Neural cell (in vitro differentiated cells): ENCODE results near the gene ABHD2. TPM values are rescaled to one million over a fixed set of nuclear protein-coding genes. Genes with fewer than 3 reads are reported as not detected.

Experiments
- H2AFZ ChIP-seq: fragments of 200-600, 300-800 bp; sonication (generic), shearing (Covaris generic); 2 replicates; pipeline ENCODE4 v1.6.0; 2014; ENCODE audit warnings: low read depth, mild to moderate bottlenecking, antibody characterized with exemption, low read length, moderate library complexity
- H3F3A ChIP-seq: fragments of 200-600 bp; shearing (Covaris generic); 2 replicates; pipeline ENCODE4 v1.6.1; 2016; ENCODE audit warnings: mild to moderate bottlenecking, moderate library complexity, mixed read lengths, antibody characterized with exemption, low read length; ENCODE audit not compliant: insufficient read depth, poor library complexity, severe bottlenecking
- H3K27ac ChIP-seq: fragments of 200-600, 300-800 bp; sonication (generic), shearing (Covaris generic); 2 replicates; pipeline ENCODE4 v1.5.1; 2014; ENCODE audit warnings: mild to moderate bottlenecking, low read length, moderate library complexity
- H3K27me3 ChIP-seq: fragments of 300-800, 200-600 bp; sonication (generic), shearing (Covaris generic); 2 replicates; pipeline ENCODE4 v1.6.0; 2014; ENCODE audit warnings: mild to moderate bottlenecking, low read depth, low read length, moderate library complexity; ENCODE audit not compliant: insufficient read depth
- H3K36me3 ChIP-seq: fragments of 300-800, 200-600 bp; sonication (generic), shearing (Covaris generic); 2 replicates; pipeline ENCODE4 v1.5.1; 2014; ENCODE audit warnings: mild to moderate bottlenecking, antibody characterized with exemption, low read length, moderate library complexity; ENCODE audit not compliant: insufficient read depth
- H3K4me2 ChIP-seq: fragments of 300-800, 200-600 bp; sonication (generic), shearing (Covaris generic); 2 replicates; pipeline ENCODE4 v1.6.0; 2014; ENCODE audit warnings: mild to moderate bottlenecking, low read length
- H3K4me3 ChIP-seq: fragments of 300-800, 200-600 bp; sonication (generic), shearing (Covaris generic); 2 replicates; pipeline ENCODE4 v1.5.1; 2014; ENCODE audit warnings: mild to moderate bottlenecking, low read length, moderate library complexity
- H3K79me2 ChIP-seq: fragments of 200-600 bp; shearing (Covaris generic); replicated peaks from 2 replicates; pipeline ENCODE4 v1.6.0; 2014; ENCODE audit warnings: mild to moderate bottlenecking, low read length, moderate library complexity; ENCODE audit not compliant: insufficient read depth
- H3K9ac ChIP-seq: fragments of 300-800, 200-600 bp; sonication (generic), shearing (Covaris generic); 2 replicates; pipeline ENCODE4 v1.6.1; 2016; ENCODE audit warnings: mild to moderate bottlenecking, low read length, mixed read lengths
- H3K9me2 ChIP-seq: fragments of 200-600 bp; shearing (Covaris generic); 2 replicates; pipeline ENCODE4 v1.6.1; 2016; ENCODE audit warnings: mild to moderate bottlenecking, low read length, mixed read lengths; ENCODE audit not compliant: insufficient read depth
- H3K9me3 ChIP-seq: fragments of 200-600, 300-800 bp; sonication (generic), shearing (Covaris generic); 2 replicates; pipeline ENCODE4 v1.6.1; 2016; ENCODE audit warnings: mild to moderate bottlenecking, mixed run types, low read length, moderate library complexity, mixed read lengths
- H4K20me1 ChIP-seq: fragments of 200-600 bp; shearing (Covaris generic); 2 replicates; pipeline ENCODE4 v1.6.1; 2016; ENCODE audit warnings: mild to moderate bottlenecking, mixed run types; ENCODE audit not compliant: insufficient read depth
- CTCF ChIP-seq: fragments of 450-650 bp; IDR thresholded peaks from 2 replicates; pipeline ENCODE4 v1.5.1; 2014; ENCODE audit warnings: antibody characterized with exemption, mild to moderate bottlenecking, moderate library complexity; ENCODE audit not compliant: poor library complexity, severe bottlenecking
- EP300 ChIP-seq: fragments of 450-650 bp; conservative IDR thresholded peaks from 2 replicates; pipeline ENCODE4 v1.6.1; 2014; ENCODE audit warnings: antibody characterized with exemption, mild to moderate bottlenecking, moderate library complexity; ENCODE audit not compliant: poor library complexity, severe bottlenecking
- EZH2 ChIP-seq: fragments of 200-600, 300-800 bp; shearing (Covaris generic), sonication (generic); IDR thresholded peaks from 2 replicates; pipeline ENCODE4 v1.6.1; 2014; ENCODE audit warnings: antibody characterized with exemption, low read length, borderline replicate concordance, mild to moderate bottlenecking; ENCODE audit not compliant: insufficient read depth, poor library complexity, severe bottlenecking
- MXI1 ChIP-seq: fragments of 450-650 bp; conservative IDR thresholded peaks from 2 replicates; pipeline ENCODE4 v1.6.1; 2014; ENCODE audit warnings: antibody characterized with exemption, mild to moderate bottlenecking; ENCODE audit not compliant: poor library complexity, severe bottlenecking
- POLR2AphosphoS5 ChIP-seq: IDR thresholded peaks from 2 replicates; pipeline ENCODE4 v1.6.1; 2012
- RAD21 ChIP-seq: fragments of 450-650 bp; conservative IDR thresholded peaks from 2 replicates; pipeline ENCODE4 v1.6.1; 2014; ENCODE audit warnings: antibody characterized with exemption, mild to moderate bottlenecking, moderate library complexity
- REST ChIP-seq: IDR thresholded peaks from 2 replicates; pipeline ENCODE4 v1.6.1; 2012; ENCODE audit warnings: borderline replicate concordance
- SMC3 ChIP-seq: fragments of 450-650 bp; conservative IDR thresholded peaks from 2 replicates; pipeline ENCODE4 v1.6.1; 2014; ENCODE audit warnings: antibody characterized with exemption, mild to moderate bottlenecking, moderate library complexity; ENCODE audit not compliant: poor library complexity
- TAF1 ChIP-seq: IDR thresholded peaks from 2 replicates; pipeline ENCODE4 v1.6.1; 2012; ENCODE audit warnings: low read depth
- polyA plus RNA-seq: library from polyadenylated mRNA; depleted of rRNA; stranded (reverse); fragments of >200 nt; gene quantifications from 2 replicates; pipeline ENCODE4 v1.2.3, GENCODE V29; 2014

The ABHD2 gene
- polyA plus RNA-seq, 1 donor from 2014 or later = 19.0 TPM

- H3K36me3 ChIP-seq = no peaks in the 10 kb centered on the region
- H3K9ac ChIP-seq = no peak overlapping the region
- no peaks in the 10 kb centered on the region for H3K27me3 ChIP-seq
- no peak overlapping the region for H3K4me2 ChIP-seq
- H3K4me3 ChIP-seq = no peak overlapping the region
- H3K27ac ChIP-seq = no peak overlapping the region
- no peaks in the 10 kb centered on the region for H3K79me2 ChIP-seq
- no peaks in the 10 kb centered on the region for H4K20me1 ChIP-seq
- TF ChIP-seq POLR2AphosphoS5 = no peak
- H3K9me3 ChIP-seq = no peaks in the 10 kb centered on the region
- H3F3A ChIP-seq = no peaks in the 10 kb centered on the region
- no peak overlapping the region for H2AFZ ChIP-seq
- no peaks in the 10 kb centered on the region for H3K9me2 ChIP-seq
Observed at GRCh38 chr15:89142423-89142822, 54.2 kb downstream of the ABHD2 start.

DNA sequence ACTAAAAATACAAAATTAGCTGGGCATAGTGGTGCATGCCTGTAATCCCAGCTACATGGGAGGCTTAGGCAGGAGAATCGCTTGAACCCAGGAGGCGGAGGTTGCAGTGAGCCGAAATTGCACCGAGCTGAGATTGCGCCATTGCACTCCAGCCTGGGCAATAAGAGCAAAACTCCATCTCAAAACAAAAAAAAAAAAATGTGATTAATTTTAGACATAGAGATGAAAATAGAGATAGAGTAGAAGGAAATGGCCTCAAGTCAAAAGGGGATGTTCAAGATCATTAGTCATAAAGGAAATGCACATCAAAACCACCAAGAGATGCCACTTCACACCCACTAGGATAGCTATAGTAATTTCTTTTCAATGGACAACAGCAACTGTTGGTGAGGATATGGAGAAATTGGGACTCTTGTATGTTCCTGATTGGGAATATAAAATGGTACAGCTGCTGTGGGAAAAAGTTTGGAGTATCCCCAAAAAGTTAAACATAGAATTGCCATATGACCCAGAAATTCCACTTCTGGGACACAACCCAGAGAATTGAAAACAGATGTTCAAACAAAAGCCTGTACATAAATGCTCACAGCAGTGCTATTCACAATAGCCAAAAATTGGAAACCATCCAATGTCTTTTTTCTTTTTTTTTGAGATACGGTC lies 55.4 kb downstream of the ABHD2 start:
- Histone ChIP-seq H3K9me2 (no peaks in the 10 kb centered on the region), H3K27me3 (no peaks in the 10 kb centered on the region), H3K79me2 (no peaks in the 10 kb centered on the region), H2AFZ (no peak overlapping the region), H3K9ac (no peak overlapping the region), H3K4me2 (no peak overlapping the region), H4K20me1 (no peaks in the 10 kb centered on the region), H3K27ac (no peak overlapping the region), H3F3A (no peaks in the 10 kb centered on the region), H3K36me3 (no peaks in the 10 kb centered on the region), H3K4me3 (no peak overlapping the region), H3K9me3 (no peaks in the 10 kb centered on the region)
- TF ChIP-seq SMC3 = no peak
- TF ChIP-seq EZH2 = no peak
- TF ChIP-seq MXI1 = no peak
- TF ChIP-seq REST = no peak
- no peak for TF ChIP-seq CTCF
- no peak for TF ChIP-seq POLR2AphosphoS5
- TF ChIP-seq RAD21 = no peak
- TF ChIP-seq EP300 = no peak
- TF ChIP-seq TAF1 = no peak
